Measurements from ENCODE around the gene ASXL3. TPM values are rescaled to one million over a fixed set of nuclear protein-coding genes. Genes with fewer than 3 reads are reported as not detected.

The ASXL3 gene
- total and polyA plus RNA-seq, 2 donors (not counting 1 experiment from before 2014, with no cell fraction given): 0.02 TPM; not detected in 1

GRCh38 chr18:33735428-33735827 is 157.4 kb downstream of the ASXL3 start:
- no peaks in the 10 kb centered on the region for H3K4me1 Mint-ChIP-seq
- H3K4me3 Mint-ChIP-seq: no peak overlapping the region
- no peak overlapping the region for H3K27ac Mint-ChIP-seq
- ATAC-seq (ENCODE audit: low read depth) (no peak), DNase-seq (no peak)
- intact Hi-C loops (cut with micrococcal nuclease): no loop called here
- TF ChIP-seq CTCF (IDR thresholded peaks at IDR 0.05): no peak
- TF ChIP-seq EZH2 (IDR thresholded peaks at IDR 0.05; ENCODE audit: borderline replicate concordance, insufficient read depth, low read depth, low read length, poor library complexity, severe bottlenecking): no peak
- WGBS (ENCODE audit: insufficient coverage): no CpG with 5 or more reads among the region's 1 CpG
- ChIA-PET POLR2A (no interaction called here), CTCF (no interaction called here)
- no peak overlapping the region for H3K4me2 ChIP-seq (replicated peaks; ENCODE audit: low read depth, low read length, poor library complexity, severe bottlenecking)
- H3K4me1 ChIP-seq (ENCODE audit: control insufficient read depth in 2 of 2, insufficient read depth in 2 of 2, low read length in 2 of 2): no peaks in the 10 kb centered on the region
- no peaks in the 10 kb centered on the region for H3K36me3 ChIP-seq (replicated peaks in 1 of 2; ENCODE audit: control extremely low read depth in 1 of 2, control insufficient read depth in 1 of 2, extremely low read depth in 1 of 2, insufficient read depth in 2 of 2, low read length in 1 of 2)
- no peaks in the 10 kb centered on the region for H3K27me3 Mint-ChIP-seq
- no peaks in the 10 kb centered on the region for H3K79me2 ChIP-seq (ENCODE audit: control insufficient read depth, insufficient read depth, low read length)
- no peak overlapping the region for H3K4me3 ChIP-seq (ENCODE audit: control extremely low read depth in 1 of 5, extremely low read depth in 1 of 5, insufficient read depth in 1 of 5, low read depth in 2 of 5, low read length in 4 of 5)
- H3K9me3 ChIP-seq (ENCODE audit: control extremely low read depth in 1 of 3, control insufficient read depth in 2 of 3, insufficient read depth in 1 of 3, low read length in 2 of 3): no peaks in the 10 kb centered on the region
- H3K9me3 Mint-ChIP-seq (ENCODE audit: insufficient read depth): peaks cover 3% of the 10 kb centered on the region
- no peak overlapping the region for H3K9ac ChIP-seq (ENCODE audit: low read length)
- no peaks in the 10 kb centered on the region for H4K20me1 ChIP-seq (ENCODE audit: control insufficient read depth, insufficient read depth, low read length, poor library complexity, severe bottlenecking)
- no peak overlapping the region for H3K27ac ChIP-seq (ENCODE audit: low read length in 2 of 2)
- no peaks in the 10 kb centered on the region for H3K27me3 ChIP-seq (replicated peaks in 1 of 4; ENCODE audit: control extremely low read depth in 1 of 4, control insufficient read depth in 3 of 4, insufficient read depth in 4 of 4, low read length in 3 of 4)
- no peak overlapping the region for H2AFZ ChIP-seq (ENCODE audit: insufficient read depth, low read depth, low read length, poor library complexity, severe bottlenecking)

- no peak overlapping the region for H3K27ac ChIP-seq (ENCODE audit: low read length in 2 of 2)
- DNase-seq (no peak), ATAC-seq (ENCODE audit: low read depth) (no peak)
- no peaks in the 10 kb centered on the region for H3K36me3 ChIP-seq (replicated peaks in 1 of 2; ENCODE audit: control extremely low read depth in 1 of 2, control insufficient read depth in 1 of 2, extremely low read depth in 1 of 2, insufficient read depth in 2 of 2, low read length in 1 of 2)
- TF ChIP-seq EZH2 (IDR thresholded peaks at IDR 0.05; ENCODE audit: borderline replicate concordance, insufficient read depth, low read depth, low read length, poor library complexity, severe bottlenecking): no peak
- TF ChIP-seq CTCF (IDR thresholded peaks at IDR 0.05): no peak
- H3K79me2 ChIP-seq (ENCODE audit: control insufficient read depth, insufficient read depth, low read length): no peaks in the 10 kb centered on the region
- H3K9ac ChIP-seq (ENCODE audit: low read length): no peak overlapping the region
- WGBS (ENCODE audit: insufficient coverage): no CpG with 5 or more reads among the region's 2 CpGs
- H3K9me3 ChIP-seq (ENCODE audit: control extremely low read depth in 1 of 3, control insufficient read depth in 2 of 3, insufficient read depth in 1 of 3, low read length in 2 of 3): peaks cover 0 to 3% (median 0%) of the 10 kb centered on the region in 3 donors
- Mint-ChIP-seq H3K27me3 (no peaks in the 10 kb centered on the region), H3K27ac (no peak overlapping the region), H3K4me3 (no peak overlapping the region), H3K4me1 (no peaks in the 10 kb centered on the region), H3K9me3 (ENCODE audit: insufficient read depth) (peaks cover 3% of the 10 kb centered on the region)
- H3K4me1 ChIP-seq (ENCODE audit: control insufficient read depth in 2 of 2, insufficient read depth in 2 of 2, low read length in 2 of 2): no peaks in the 10 kb centered on the region
- no peak overlapping the region for H2AFZ ChIP-seq (ENCODE audit: insufficient read depth, low read depth, low read length, poor library complexity, severe bottlenecking)
- no peaks in the 10 kb centered on the region for H4K20me1 ChIP-seq (ENCODE audit: control insufficient read depth, insufficient read depth, low read length, poor library complexity, severe bottlenecking)
- H3K27me3 ChIP-seq (replicated peaks in 1 of 4; ENCODE audit: control extremely low read depth in 1 of 4, control insufficient read depth in 3 of 4, insufficient read depth in 4 of 4, low read length in 3 of 4): no peaks in the 10 kb centered on the region
- no peak overlapping the region for H3K4me2 ChIP-seq (replicated peaks; ENCODE audit: low read depth, low read length, poor library complexity, severe bottlenecking)
- H3K4me3 ChIP-seq (ENCODE audit: control extremely low read depth in 1 of 5, extremely low read depth in 1 of 5, insufficient read depth in 1 of 5, low read depth in 2 of 5, low read length in 4 of 5): no peak overlapping the region
- ChIA-PET POLR2A (no interaction called here), CTCF (no interaction called here)
- intact Hi-C loops (cut with micrococcal nuclease): no loop called here
These were observed 163.7 kb downstream of the ASXL3 start for GRCh38 chr18:33741760-33742159.
